ENCODE data around the gene NLRP10.

The NLRP10 gene, protein sequence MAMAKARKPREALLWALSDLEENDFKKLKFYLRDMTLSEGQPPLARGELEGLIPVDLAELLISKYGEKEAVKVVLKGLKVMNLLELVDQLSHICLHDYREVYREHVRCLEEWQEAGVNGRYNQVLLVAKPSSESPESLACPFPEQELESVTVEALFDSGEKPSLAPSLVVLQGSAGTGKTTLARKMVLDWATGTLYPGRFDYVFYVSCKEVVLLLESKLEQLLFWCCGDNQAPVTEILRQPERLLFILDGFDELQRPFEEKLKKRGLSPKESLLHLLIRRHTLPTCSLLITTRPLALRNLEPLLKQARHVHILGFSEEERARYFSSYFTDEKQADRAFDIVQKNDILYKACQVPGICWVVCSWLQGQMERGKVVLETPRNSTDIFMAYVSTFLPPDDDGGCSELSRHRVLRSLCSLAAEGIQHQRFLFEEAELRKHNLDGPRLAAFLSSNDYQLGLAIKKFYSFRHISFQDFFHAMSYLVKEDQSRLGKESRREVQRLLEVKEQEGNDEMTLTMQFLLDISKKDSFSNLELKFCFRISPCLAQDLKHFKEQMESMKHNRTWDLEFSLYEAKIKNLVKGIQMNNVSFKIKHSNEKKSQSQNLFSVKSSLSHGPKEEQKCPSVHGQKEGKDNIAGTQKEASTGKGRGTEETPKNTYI

GRCh38 chr11:7965386-7965785 lies at the start of gene NLRP10:
Gene NLRP10 (minus strand): TSS chr11:7965447. CDS start chr11:7963495, 1,952 bp downstream.
- TF ChIP-seq, protein P1, sequence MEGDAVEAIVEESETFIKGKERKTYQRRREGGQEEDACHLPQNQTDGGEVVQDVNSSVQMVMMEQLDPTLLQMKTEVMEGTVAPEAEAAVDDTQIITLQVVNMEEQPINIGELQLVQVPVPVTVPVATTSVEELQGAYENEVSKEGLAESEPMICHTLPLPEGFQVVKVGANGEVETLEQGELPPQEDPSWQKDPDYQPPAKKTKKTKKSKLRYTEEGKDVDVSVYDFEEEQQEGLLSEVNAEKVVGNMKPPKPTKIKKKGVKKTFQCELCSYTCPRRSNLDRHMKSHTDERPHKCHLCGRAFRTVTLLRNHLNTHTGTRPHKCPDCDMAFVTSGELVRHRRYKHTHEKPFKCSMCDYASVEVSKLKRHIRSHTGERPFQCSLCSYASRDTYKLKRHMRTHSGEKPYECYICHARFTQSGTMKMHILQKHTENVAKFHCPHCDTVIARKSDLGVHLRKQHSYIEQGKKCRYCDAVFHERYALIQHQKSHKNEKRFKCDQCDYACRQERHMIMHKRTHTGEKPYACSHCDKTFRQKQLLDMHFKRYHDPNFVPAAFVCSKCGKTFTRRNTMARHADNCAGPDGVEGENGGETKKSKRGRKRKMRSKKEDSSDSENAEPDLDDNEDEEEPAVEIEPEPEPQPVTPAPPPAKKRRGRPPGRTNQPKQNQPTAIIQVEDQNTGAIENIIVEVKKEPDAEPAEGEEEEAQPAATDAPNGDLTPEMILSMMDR (IDR thresholded peaks at IDR 0.05; ENCODE audit: borderline replicate concordance, insufficient read depth, low read depth, low read length): no peak
- no peak within 1 kb of the TSS for H3K4me3 ChIP-seq (ENCODE audit: low read depth, low read length)

GRCh38 chr11:8013833-8014232 lies 48.6 kb upstream of the NLRP10 start:
- TF ChIP-seq, protein P1 (IDR thresholded peaks at IDR 0.05; ENCODE audit: borderline replicate concordance, insufficient read depth, low read depth, low read length): no peak
- H3K4me3 ChIP-seq (ENCODE audit: low read depth, low read length): no peak overlapping the region

- H3K4me3 ChIP-seq (ENCODE audit: low read depth, low read length): no peak overlapping the region
- TF ChIP-seq, protein P1 (IDR thresholded peaks at IDR 0.05; ENCODE audit: borderline replicate concordance, insufficient read depth, low read depth, low read length): no peak
Observed at GRCh38 chr11:8011981-8012444, 46.8 kb upstream of the NLRP10 start.

DNA sequence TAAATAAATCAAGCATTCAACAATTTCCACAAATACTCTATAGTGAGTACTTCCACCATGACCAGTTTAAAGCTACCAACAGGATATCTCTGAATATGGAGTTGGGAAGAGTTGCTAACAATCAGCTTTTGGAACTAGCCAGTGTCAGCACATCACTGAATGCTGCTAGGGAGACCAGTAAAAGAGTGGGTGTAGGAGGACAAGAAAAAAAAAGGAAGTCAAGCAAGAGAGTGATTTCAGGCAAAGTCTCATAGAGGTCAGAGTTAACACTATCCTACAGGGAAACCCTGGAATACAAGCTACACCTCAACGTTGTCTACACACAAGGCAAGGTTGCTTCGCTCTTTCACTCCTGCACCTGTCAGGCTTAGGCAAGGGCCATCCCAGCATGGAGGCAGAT lies 46.1 kb upstream of the NLRP10 start:
- TF ChIP-seq, protein P1 (IDR thresholded peaks at IDR 0.05; ENCODE audit: borderline replicate concordance, insufficient read depth, low read depth, low read length): no peak
- H3K4me3 ChIP-seq (ENCODE audit: low read depth, low read length): no peak overlapping the region

DNA sequence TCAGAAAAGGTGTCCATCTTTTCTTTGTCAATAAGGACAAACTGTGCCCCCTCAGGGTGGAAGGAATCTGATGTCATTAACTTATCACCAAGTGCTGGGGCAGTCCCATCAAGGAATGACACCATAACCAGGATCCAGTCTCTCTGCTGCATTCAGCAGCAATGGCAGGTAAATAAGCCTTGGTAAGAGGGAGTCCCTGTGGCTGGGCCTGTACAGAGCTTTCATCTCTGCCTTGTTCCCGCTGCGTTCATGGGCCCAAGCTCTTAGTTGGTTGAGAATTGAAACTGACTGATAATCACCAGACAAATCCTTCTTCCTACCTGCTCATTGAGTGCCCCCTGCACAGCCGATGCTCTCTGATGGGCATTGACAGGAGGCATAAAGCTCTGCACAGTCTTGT lies 44.6 kb upstream of the NLRP10 start:
- TF ChIP-seq, protein P1 (IDR thresholded peaks at IDR 0.05; ENCODE audit: borderline replicate concordance, insufficient read depth, low read depth, low read length): no peak
- H3K4me3 ChIP-seq (ENCODE audit: low read depth, low read length): no peak overlapping the region

GRCh38 chr11:8008212-8008611 lies 43.0 kb upstream of the NLRP10 start:
- TF ChIP-seq, protein P1 (IDR thresholded peaks at IDR 0.05; ENCODE audit: borderline replicate concordance, insufficient read depth, low read depth, low read length): no peak

More at GRCh38 chr11:8008212-8008611, 43.0 kb upstream of the NLRP10 start:
- H3K4me3 ChIP-seq (ENCODE audit: low read depth, low read length): no peak overlapping the region

All from GM12875 (cell line).